Astrocyte (in vitro differentiated cells and primary cell): ENCODE results near the gene SF1. TPM values are rescaled to one million over a fixed set of nuclear protein-coding genes. Genes with fewer than 3 reads are reported as not detected.
A peak's percentile ranks its signal among the peaks of the same experiment; 100 is the strongest.

ENCODE experiments used
- DNase-seq: peaks from one replicate; pipeline ENCODE4 v3.0.0-alpha.2; 2010; ENCODE audit warnings: low read depth
- FAIRE-seq: peaks from 2 replicates; lab custom pipeline; 2011; peaks lifted over from hg19 to GRCh38; lab: Jason Lieb, UNC
- H2AFZ ChIP-seq: 2 replicates; pipeline ENCODE4 v1.6.0; 2012; ENCODE audit warnings: low read depth, low read length, inconsistent platforms
- H3K27ac ChIP-seq: 2 replicates; pipeline ENCODE4 v1.5.1; 2011; ENCODE audit warnings: low read depth, low read length, inconsistent platforms
- H3K27me3 ChIP-seq: 2 replicates; pipeline ENCODE4 v1.6.0; 2011; ENCODE audit warnings: low read length, inconsistent platforms; ENCODE audit not compliant: insufficient read depth
- H3K36me3 ChIP-seq: 2 replicates; pipeline ENCODE4 v1.5.1; 2011; ENCODE audit warnings: low read length, inconsistent platforms; ENCODE audit not compliant: insufficient read depth
- H3K4me1 ChIP-seq: 2 replicates; pipeline ENCODE4 v1.5.1; 2011; ENCODE audit warnings: low read length, inconsistent platforms; ENCODE audit not compliant: insufficient read depth
- H3K4me2 ChIP-seq: 2 replicates; pipeline ENCODE4 v1.6.0; 2012; ENCODE audit warnings: low read length, inconsistent platforms
- H3K4me3 ChIP-seq: 2 replicates; pipeline ENCODE4 v1.5.1; 2011; ENCODE audit warnings: low read depth, mild to moderate bottlenecking, low read length, inconsistent platforms; ENCODE audit not compliant: insufficient read depth
- H3K79me2 ChIP-seq: 2 replicates; pipeline ENCODE4 v1.6.0; 2012; ENCODE audit warnings: mild to moderate bottlenecking, low read length, inconsistent platforms; ENCODE audit not compliant: insufficient read depth
- H3K9ac ChIP-seq: 2 replicates; pipeline ENCODE4 v1.6.0; 2012; ENCODE audit warnings: mild to moderate bottlenecking, low read length, inconsistent platforms
- H3K9me3 ChIP-seq: 2 replicates; pipeline ENCODE4 v1.5.1; 2012; ENCODE audit warnings: low read depth, mild to moderate bottlenecking, low read length, inconsistent platforms; ENCODE audit not compliant: insufficient read depth
- H4K20me1 ChIP-seq: 2 replicates; pipeline ENCODE4 v1.6.0; 2012; ENCODE audit warnings: low read length, inconsistent platforms; ENCODE audit not compliant: insufficient read depth
- H3K27ac Mint-ChIP-seq: one replicate; pipeline ENCODE4 v1.8.0; 2021; ENCODE audit warnings: mild to moderate bottlenecking, mixed read lengths; ENCODE audit not compliant: unreplicated experiment
- H3K27me3 Mint-ChIP-seq: one replicate; pipeline ENCODE4 v1.8.0; 2021; ENCODE audit warnings: low read depth, mixed read lengths; ENCODE audit not compliant: unreplicated experiment
- H3K36me3 Mint-ChIP-seq: one replicate; pipeline ENCODE4 v1.8.0; 2021; ENCODE audit warnings: low read depth, mixed read lengths; ENCODE audit not compliant: unreplicated experiment
- H3K4me1 Mint-ChIP-seq: one replicate; pipeline ENCODE4 v1.8.0; 2021; ENCODE audit warnings: low read depth, mixed read lengths; ENCODE audit not compliant: unreplicated experiment
- H3K4me3 Mint-ChIP-seq: one replicate; pipeline ENCODE4 v1.8.0; 2021; ENCODE audit warnings: mild to moderate bottlenecking, moderate library complexity, mixed read lengths; ENCODE audit not compliant: unreplicated experiment
- H3K9me3 Mint-ChIP-seq: one replicate; pipeline ENCODE4 v1.8.0; 2021; ENCODE audit warnings: mild to moderate bottlenecking, mixed read lengths; ENCODE audit not compliant: unreplicated experiment
- CTCF ChIP-seq: IDR thresholded peaks from 2 replicates; pipeline ENCODE4 v1.5.1; 2011; ENCODE audit warnings: low read depth, mild to moderate bottlenecking, inconsistent platforms, low read length, moderate library complexity; ENCODE audit not compliant: insufficient read depth
- EZH2 ChIP-seq: IDR thresholded peaks from 2 replicates; pipeline ENCODE4 v1.6.1; 2012; ENCODE audit warnings: mild to moderate bottlenecking, low read length, inconsistent platforms; ENCODE audit not compliant: insufficient read depth
- total RNA-seq: library from RNA; stranded (reverse); gene quantifications from 2 replicates; pipeline ENCODE4 v1.2.1, GENCODE V29; 2021

The SF1 gene
- total RNA-seq, 1 donor from 2014 or later = 215 TPM

- Mint-ChIP-seq H3K27me3 (no peaks in the 10 kb centered on the region), H3K27ac (no peak overlapping the region), H3K9me3 (no peaks in the 10 kb centered on the region), H3K4me3 (peak overlapping the region; percentile 66), H3K36me3 (peaks cover 7% of the 10 kb centered on the region), H3K4me1 (peaks cover 2% of the 10 kb centered on the region)
- peak overlapping the region; percentile 68 for H3K9ac ChIP-seq
- peak overlapping the region; percentile 91 for H3K4me2 ChIP-seq
- no peaks in the 10 kb centered on the region for H3K79me2 ChIP-seq
- H2AFZ ChIP-seq = peak overlapping the region; percentile 69
- no peaks in the 10 kb centered on the region for H3K9me3 ChIP-seq
- TF ChIP-seq CTCF (no peak), EZH2 (no peak)
- H3K36me3 ChIP-seq = peaks cover 2% of the 10 kb centered on the region
- no peaks in the 10 kb centered on the region for H3K27me3 ChIP-seq
- H4K20me1 ChIP-seq = peaks cover 15% of the 10 kb centered on the region
- DNase-seq = no peak
- H3K4me1 ChIP-seq = peaks cover 9% of the 10 kb centered on the region
- peak overlapping the region; percentile 49 for H3K4me3 ChIP-seq
- FAIRE-seq = no peak
- no peak overlapping the region for H3K27ac ChIP-seq
These were observed 24.2 kb upstream of the SF1 start for GRCh38 chr11:64802370-64803157.

- peak overlapping the region; percentile 49 for H3K4me3 ChIP-seq
- no peak overlapping the region for H3K27ac ChIP-seq
- no peaks in the 10 kb centered on the region for H3K79me2 ChIP-seq
- TF ChIP-seq EZH2 (no peak), CTCF (no peak)
- Mint-ChIP-seq H3K27ac (no peak overlapping the region), H3K27me3 (no peaks in the 10 kb centered on the region), H3K9me3 (no peaks in the 10 kb centered on the region), H3K4me1 (peaks cover 2% of the 10 kb centered on the region), H3K4me3 (peak overlapping the region; percentile 66), H3K36me3 (peaks cover 7% of the 10 kb centered on the region)
- peak overlapping the region; percentile 68 for H3K9ac ChIP-seq
- H3K4me2 ChIP-seq = peak overlapping the region; percentile 91
- peaks cover 2% of the 10 kb centered on the region for H3K36me3 ChIP-seq
- H3K27me3 ChIP-seq = no peaks in the 10 kb centered on the region
- H2AFZ ChIP-seq = no peak overlapping the region
- no peaks in the 10 kb centered on the region for H3K9me3 ChIP-seq
- FAIRE-seq (no peak), DNase-seq (no peak)
- peaks cover 10% of the 10 kb centered on the region for H4K20me1 ChIP-seq
- H3K4me1 ChIP-seq = peaks cover 9% of the 10 kb centered on the region
These were observed 23.4 kb upstream of the SF1 start for GRCh38 chr11:64801561-64802369.
